ENCODE data around the gene RUFY3. TPM values are rescaled to one million over a fixed set of nuclear protein-coding genes. Genes with fewer than 3 reads are reported as not detected.

Gene RUFY3
- total RNA-seq, 1 donor, result 82.5 TPM

- Histone ChIP-seq H2AFZ (ENCODE audit: low read length) (no peak overlapping the region), H3K9me3 (ENCODE audit: low read depth, low read length) (no peaks in the 10 kb centered on the region), H3K4me1 (ENCODE audit: insufficient read depth, low read length) (peaks cover 11% of the 10 kb centered on the region), H3K27ac (ENCODE audit: low read depth, low read length) (no peak overlapping the region), H4K20me1 (ENCODE audit: insufficient read depth, low read length) (peaks cover 7% of the 10 kb centered on the region), H3K79me2 (ENCODE audit: insufficient read depth, low read length) (peaks cover 81% of the 10 kb centered on the region), H3K4me3 (ENCODE audit: insufficient read depth, low read length) (no peak overlapping the region), H3K27me3 (ENCODE audit: insufficient read depth, low read length) (no peaks in the 10 kb centered on the region), H3K4me2 (ENCODE audit: insufficient read depth, low read length) (no peak overlapping the region), H3K36me3 (ENCODE audit: insufficient read depth, low read length) (no peaks in the 10 kb centered on the region)
- no peak for DNase-seq (ENCODE audit: insufficient read length, low spot score, missing footprints)
- TF ChIP-seq CTCF (IDR thresholded peaks at IDR 0.05; ENCODE audit: extremely low read depth, low read depth, low read length), result no peak
Observed at GRCh38 chr4:70753630-70754029, 31.9 kb downstream of the RUFY3 start.

GRCh38 chr4:70754470-70754869, 32.7 kb downstream of the RUFY3 start:
- no peak overlapping the region for H3K27ac ChIP-seq (ENCODE audit: low read depth, low read length)
- no peaks in the 10 kb centered on the region for H3K9me3 ChIP-seq (ENCODE audit: low read depth, low read length)
- no peak for DNase-seq (ENCODE audit: insufficient read length, low spot score, missing footprints)
- peaks cover 7% of the 10 kb centered on the region for H3K4me1 ChIP-seq (ENCODE audit: insufficient read depth, low read length)
- H3K79me2 ChIP-seq (ENCODE audit: insufficient read depth, low read length), result peaks cover 84% of the 10 kb centered on the region
- no peak overlapping the region for H3K4me2 ChIP-seq (ENCODE audit: insufficient read depth, low read length)
- no peak overlapping the region for H2AFZ ChIP-seq (ENCODE audit: low read length)
- no peaks in the 10 kb centered on the region for H3K36me3 ChIP-seq (ENCODE audit: insufficient read depth, low read length)
- H4K20me1 ChIP-seq (ENCODE audit: insufficient read depth, low read length), result peaks cover 7% of the 10 kb centered on the region
- H3K4me3 ChIP-seq (ENCODE audit: insufficient read depth, low read length), result no peak overlapping the region
- H3K27me3 ChIP-seq (ENCODE audit: insufficient read depth, low read length), result no peaks in the 10 kb centered on the region
- no peak for TF ChIP-seq CTCF (IDR thresholded peaks at IDR 0.05; ENCODE audit: extremely low read depth, low read depth, low read length)

- H3K9me3 ChIP-seq (ENCODE audit: low read depth, low read length), result no peaks in the 10 kb centered on the region
- no peaks in the 10 kb centered on the region for H3K27me3 ChIP-seq (ENCODE audit: insufficient read depth, low read length)
- H2AFZ ChIP-seq (ENCODE audit: low read length), result no peak overlapping the region
- H3K4me2 ChIP-seq (ENCODE audit: insufficient read depth, low read length), result no peak overlapping the region
- peaks cover 5% of the 10 kb centered on the region for H3K4me1 ChIP-seq (ENCODE audit: insufficient read depth, low read length)
- H3K36me3 ChIP-seq (ENCODE audit: insufficient read depth, low read length), result no peaks in the 10 kb centered on the region
- DNase-seq (ENCODE audit: insufficient read length, low spot score, missing footprints), result no peak
- H3K4me3 ChIP-seq (ENCODE audit: insufficient read depth, low read length), result no peak overlapping the region
- no peak overlapping the region for H3K27ac ChIP-seq (ENCODE audit: low read depth, low read length)
- no peak for TF ChIP-seq CTCF (IDR thresholded peaks at IDR 0.05; ENCODE audit: extremely low read depth, low read depth, low read length)
- peaks cover 7% of the 10 kb centered on the region for H4K20me1 ChIP-seq (ENCODE audit: insufficient read depth, low read length)
- peaks cover 85% of the 10 kb centered on the region for H3K79me2 ChIP-seq (ENCODE audit: insufficient read depth, low read length)
Observed at GRCh38 chr4:70754990-70755688, 33.4 kb downstream of the RUFY3 start.

GRCh38 chr4:70759126-70759525, 37.4 kb downstream of the RUFY3 start:
- no peak overlapping the region for H3K27ac ChIP-seq (ENCODE audit: low read depth, low read length)
- peaks cover 82% of the 10 kb centered on the region for H3K79me2 ChIP-seq (ENCODE audit: insufficient read depth, low read length)
- peaks cover 17% of the 10 kb centered on the region for H3K4me1 ChIP-seq (ENCODE audit: insufficient read depth, low read length)
- H3K9me3 ChIP-seq (ENCODE audit: low read depth, low read length), result no peaks in the 10 kb centered on the region
- no peaks in the 10 kb centered on the region for H3K27me3 ChIP-seq (ENCODE audit: insufficient read depth, low read length)
- DNase-seq (ENCODE audit: insufficient read length, low spot score, missing footprints), result no peak
- no peak for TF ChIP-seq CTCF (IDR thresholded peaks at IDR 0.05; ENCODE audit: extremely low read depth, low read depth, low read length)
- no peak overlapping the region for H2AFZ ChIP-seq (ENCODE audit: low read length)
- H3K36me3 ChIP-seq (ENCODE audit: insufficient read depth, low read length), result peaks cover 12% of the 10 kb centered on the region
- H4K20me1 ChIP-seq (ENCODE audit: insufficient read depth, low read length), result peaks cover 4% of the 10 kb centered on the region
- H3K4me2 ChIP-seq (ENCODE audit: insufficient read depth, low read length), result peak overlapping the region; percentile 12
- no peak overlapping the region for H3K4me3 ChIP-seq (ENCODE audit: insufficient read depth, low read length)
